Stimulated activated CD8-positive, alpha-beta memory T cell treated with anti-CD3 and anti-CD28 coated beads, Interleukin-4, amount 100 ng/mL, for 24 hours (primary cell): ENCODE measurements around the gene FOS.
"Not testable (repeated sequence)": the region's sequence is repeated elsewhere in the genome, so short reads cannot be mapped to it uniquely, and the experiment has no call there.

Experiments used
- DNase-seq: peaks from one replicate; pipeline ENCODE4 v3.0.0-alpha.2; 2020; ENCODE audit warnings: low read depth

The FOS gene

GRCh38 chr14:75278422-75279152 is at the start of gene FOS:
Gene FOS (plus strand): TSS chr14:75278828. CDS start chr14:75278983, 155 bp downstream.
- peak; percentile 75 for DNase-seq

GRCh38 chr14:75229661-75230139 is 48.9 kb upstream of the FOS start:
- no peak for DNase-seq

DNA sequence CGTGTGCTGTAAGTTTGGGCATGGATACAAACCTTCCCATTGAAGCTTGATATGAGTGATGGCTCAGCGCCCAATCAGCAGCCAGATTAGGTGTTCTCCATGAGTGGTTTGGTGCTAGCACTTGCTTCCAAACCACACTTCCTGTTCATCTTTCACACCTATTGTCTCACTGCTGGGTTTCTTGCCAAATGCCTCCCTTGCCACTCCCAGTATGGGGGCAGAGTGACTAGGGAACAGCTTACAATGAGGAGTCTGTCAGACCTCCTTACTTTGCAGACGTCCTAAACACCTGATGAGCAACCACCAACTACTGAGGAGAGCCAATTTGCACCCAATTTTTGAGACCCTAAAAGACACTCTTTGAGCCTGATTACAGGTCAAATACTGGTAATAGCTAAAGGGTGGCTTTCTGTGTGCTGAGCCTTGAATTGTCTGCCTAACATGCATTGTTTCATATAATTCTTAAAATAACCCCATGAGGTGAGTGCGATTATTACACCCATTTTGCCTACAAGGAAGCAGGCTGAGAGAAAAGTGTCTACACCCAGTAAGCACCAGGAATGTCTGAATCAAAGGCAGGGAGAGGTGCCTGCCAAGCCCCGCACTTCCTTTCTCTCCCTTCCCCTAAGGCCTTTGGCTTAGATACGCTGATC is 48.4 kb upstream of the FOS start:
- peak; percentile 25 for DNase-seq

DNA sequence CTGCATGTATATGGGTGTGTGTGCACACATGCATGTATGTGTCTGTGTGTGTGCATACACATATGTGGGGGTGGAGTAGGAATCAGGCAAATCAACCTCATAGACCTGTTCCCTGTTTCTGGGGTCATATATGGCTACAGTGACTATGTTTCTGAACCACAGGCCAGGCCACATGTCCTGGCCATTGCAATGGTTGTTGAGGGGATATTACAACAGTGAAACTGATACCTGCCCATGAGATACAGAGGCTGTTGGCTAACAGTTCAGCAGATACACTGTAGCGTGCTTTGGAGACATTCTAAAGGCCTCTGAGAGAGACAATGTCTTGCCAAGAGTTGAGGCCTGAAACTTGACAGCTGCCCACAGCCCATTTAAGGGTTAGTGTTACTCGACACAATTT is 47.3 kb upstream of the FOS start:
- no peak for DNase-seq

GRCh38 chr14:75232191-75232590 is 46.4 kb upstream of the FOS start:
- no peak for DNase-seq

DNA sequence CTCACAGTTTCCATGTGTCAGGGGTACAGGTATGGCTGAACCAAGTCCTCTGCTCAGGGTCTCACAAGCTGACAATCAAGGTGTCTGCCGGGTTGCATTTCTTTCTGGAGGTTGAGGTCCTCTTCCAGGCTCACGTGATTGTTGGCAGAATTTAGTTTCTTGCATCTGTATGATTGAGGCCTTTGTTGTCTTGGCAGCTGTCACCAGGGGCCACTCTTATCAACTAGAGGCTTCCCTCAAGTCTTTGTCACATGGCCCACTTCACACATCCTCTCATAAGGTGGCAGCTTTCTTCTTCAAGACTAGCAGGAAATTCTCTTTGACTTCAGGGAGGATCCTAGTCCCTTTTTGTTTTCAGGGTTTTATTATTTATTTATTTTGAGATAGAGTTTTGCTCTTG is 46.0 kb upstream of the FOS start:
- no peak for DNase-seq

GRCh38 chr14:75234173-75235115 is 44.2 kb upstream of the FOS start:
- DNase-seq: no peak

DNA sequence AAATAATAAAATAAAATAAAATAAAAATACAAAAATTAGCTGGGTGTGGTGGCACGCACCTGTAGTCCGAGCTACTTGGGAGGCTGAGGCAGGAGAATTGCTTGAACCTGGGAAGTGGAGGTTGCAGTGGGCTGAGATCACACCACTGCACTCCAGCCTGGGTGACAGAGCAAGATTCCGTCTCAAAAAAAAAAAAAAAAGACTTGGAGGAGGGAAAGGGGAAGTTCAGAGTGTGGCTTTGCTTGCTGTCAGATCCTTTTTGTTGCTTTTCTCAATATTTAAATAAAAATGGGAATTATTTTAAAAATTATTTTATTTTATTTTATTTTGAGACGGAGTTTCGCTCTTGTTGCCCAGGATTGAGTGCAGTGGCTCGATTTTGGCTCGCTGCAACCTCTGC is 43.4 kb upstream of the FOS start:
- DNase-seq: not testable (repeated sequence)

DNA sequence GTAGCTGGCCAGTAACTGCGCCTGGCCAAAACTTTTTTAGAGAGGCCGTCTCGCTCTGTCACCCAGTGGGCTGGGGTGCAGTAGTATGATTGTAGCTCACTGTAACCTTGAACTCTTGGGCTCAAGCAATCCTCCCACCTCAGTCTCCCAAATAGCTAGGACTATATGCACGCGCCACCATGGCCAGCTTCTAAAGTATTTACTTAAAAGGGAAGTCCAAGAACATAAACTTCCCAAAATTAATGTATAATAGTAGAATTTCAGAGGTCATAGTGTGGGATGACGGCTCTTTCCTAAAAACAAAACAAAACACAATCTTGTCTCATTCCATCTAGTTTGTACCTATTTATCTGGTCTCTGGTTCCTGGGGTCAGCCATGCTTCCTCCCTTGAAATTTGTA is 42.2 kb upstream of the FOS start:
- DNase-seq: no peak

DNA sequence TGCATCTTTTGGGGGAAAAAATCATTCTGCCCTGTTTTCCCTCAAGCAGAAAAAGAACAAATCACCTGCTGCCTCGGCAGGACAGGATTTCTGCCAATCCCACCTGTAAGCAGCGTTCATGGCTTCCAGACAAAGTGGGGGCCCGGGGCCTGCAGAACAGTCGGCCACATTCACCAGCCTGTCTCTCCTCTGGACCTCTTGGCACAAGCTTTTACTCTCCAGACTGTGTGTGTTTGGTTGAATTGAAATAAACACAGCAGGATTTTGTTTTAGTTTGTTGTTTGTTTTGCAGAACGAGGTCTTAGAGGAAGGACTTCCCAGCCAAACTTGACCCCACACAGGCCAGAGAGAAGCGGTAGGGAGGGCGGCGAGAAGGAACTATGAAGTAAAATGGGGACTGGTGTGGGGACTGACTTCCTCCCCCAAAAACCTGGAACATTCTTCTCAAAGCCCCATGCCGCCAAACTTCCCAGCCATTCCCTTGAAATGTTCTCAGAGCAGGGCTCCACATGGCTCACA is 41.7 kb upstream of the FOS start:
- DNase-seq: no peak

GRCh38 chr14:75238756-75239455 is 39.7 kb upstream of the FOS start:
- DNase-seq: no peak

GRCh38 chr14:75240781-75241180 is 37.8 kb upstream of the FOS start:
- no peak for DNase-seq

GRCh38 chr14:75242546-75243273 is 35.9 kb upstream of the FOS start:
- DNase-seq: no peak

GRCh38 chr14:75244121-75244520 is 34.5 kb upstream of the FOS start:
- DNase-seq: no peak

GRCh38 chr14:75246546-75247285 is 31.9 kb upstream of the FOS start:
- no peak for DNase-seq

- DNase-seq: peak; percentile 49
Measured at GRCh38 chr14:75247286-75247922, 31.2 kb upstream of the FOS start.

DNA sequence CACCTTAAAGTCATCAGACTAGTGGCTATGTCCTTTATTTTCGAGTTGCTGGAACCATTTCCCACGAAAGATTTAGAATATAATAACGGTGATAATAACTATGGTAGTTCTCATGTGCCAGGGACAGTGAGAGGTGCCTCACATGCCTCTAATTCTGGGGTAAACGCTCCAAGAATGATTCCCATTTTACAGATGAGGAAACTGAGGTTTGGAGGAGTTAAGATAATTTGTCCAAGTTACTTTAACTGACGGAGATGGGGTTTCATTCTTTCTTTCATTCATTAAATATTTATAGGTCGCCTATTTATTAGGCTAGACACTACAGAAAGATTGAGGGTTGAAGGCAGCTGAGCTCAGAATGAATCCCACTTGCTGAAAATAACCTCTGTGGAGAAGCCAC is 30.7 kb upstream of the FOS start:
- no peak for DNase-seq

- peak; percentile 68 for DNase-seq
Measured at GRCh38 chr14:75249251-75249957, 29.2 kb upstream of the FOS start.

DNA sequence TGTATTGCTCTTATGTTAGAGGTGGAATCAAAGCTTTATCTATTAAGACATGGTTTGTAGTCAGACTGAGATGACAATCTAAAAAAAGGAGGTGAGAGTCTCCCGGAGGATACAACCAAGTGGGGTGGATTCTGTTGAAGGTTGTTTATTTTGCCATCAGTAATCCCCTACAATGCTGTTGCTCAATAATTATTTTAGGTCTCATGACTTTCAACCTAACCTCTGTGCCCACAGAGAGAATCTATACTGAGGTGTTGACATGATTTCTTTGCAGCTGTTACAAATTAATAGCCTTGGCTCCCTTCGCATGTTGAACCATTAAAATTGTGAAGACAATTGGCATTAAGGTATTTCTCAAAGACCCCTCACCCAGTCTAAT is 28.7 kb upstream of the FOS start:
- no peak for DNase-seq
